MV-4-11 (cell line): ENCODE data around the gene CCDC51.

Experiments
- DNase-seq: peaks from one replicate; lab custom pipeline; 2025; lab: John Stamatoyannopoulos, UW

CCDC51 gene

DNA sequence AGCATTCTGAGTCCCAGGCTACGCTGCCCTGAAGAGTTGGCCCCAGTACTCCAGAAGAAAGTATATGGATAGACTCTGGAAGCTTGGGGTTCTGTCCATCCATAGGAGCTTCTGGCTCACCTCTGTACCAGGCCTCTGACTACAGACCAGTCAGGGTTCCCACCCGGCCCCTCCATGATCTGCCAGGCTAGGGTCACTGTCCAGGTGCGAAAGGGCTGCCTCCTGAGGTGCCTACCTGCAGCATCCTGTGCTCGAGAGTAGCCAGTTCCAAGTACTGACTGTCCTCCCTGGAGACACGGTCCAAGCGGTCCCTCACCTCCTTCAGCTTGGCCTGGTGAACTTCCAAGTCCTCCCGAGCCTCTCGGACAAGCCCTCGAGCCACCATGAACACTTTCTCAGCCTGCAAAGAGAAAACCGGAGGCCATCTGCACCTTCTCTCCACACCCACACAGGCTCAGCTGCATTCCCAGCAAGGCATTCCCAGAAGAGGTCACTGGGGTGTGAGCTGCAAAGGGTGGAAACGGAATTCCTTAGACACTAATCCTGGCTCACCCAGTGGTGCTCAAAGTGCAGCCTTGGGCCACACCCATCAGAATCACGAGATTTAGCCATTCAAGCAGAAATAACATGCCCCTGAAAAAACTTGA is 6.3 kb downstream of the CCDC51 start:
- no peak for DNase-seq

DNA sequence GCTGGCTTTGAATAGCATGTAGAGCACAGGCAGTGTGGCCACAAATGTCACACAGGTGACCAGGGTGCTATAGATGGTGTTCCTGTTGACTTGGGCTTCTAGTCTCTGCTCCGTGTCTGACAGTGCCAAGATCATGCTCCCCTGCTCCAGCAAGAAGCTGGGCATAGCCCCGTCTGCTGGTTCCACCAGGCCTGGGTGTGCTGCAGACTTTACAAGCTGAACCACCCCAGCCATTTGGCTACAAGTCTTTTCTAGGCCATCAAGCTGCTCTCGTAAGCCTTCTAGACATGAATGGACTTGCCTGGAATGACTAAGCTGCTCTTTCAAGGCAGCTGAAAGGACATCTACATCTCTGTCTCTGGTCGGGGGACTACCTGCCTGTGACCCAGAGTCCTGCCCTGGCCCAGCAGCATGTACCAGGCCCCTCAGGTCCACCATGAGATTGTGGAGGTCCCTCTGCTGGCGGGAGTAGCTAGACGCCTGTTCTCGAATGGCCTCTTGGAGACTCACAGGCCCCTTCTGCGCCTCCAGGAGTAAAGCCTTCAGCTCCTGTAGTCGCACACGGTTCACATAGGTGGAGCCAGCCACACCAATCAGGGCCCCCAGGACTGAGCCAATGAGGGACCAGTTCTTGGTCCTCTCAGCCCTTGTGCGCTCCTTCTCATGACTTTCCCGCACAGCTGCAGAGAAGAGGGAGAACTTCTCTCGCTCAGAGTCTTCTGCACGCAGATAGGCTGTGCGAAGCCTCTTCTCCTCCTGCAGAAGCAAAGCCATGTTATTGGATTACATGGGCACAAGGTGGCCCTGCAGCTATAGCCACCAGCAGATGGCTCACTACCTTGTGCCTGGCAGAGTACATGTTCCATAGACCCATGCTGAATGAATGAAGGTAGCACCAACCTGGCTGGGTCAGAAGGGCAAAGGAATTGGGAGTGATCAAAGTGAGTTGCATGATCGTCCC is 7.2 kb downstream of the CCDC51 start:
- no peak for DNase-seq

GRCh38 chr3:48431224-48432029 is 8.5 kb downstream of the CCDC51 start:
- no peak for DNase-seq

DNA sequence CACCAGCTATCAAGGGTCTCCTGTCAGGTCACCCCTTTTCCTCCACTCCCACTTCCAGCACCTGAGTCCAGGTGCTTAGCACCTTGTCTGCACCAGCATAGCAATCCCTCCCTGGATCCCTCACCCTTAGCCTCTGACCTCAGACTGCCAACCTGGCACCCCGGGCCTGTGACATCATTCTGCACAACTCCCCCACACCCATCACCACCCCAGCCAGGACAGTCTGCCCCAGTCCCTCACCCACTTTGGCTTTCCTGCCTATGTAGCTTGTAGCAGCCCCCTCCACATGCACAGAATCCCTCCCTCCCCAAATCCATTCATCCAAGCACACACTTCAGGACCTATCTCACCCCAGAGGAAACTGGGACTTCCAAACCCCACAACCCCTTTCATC is 9.2 kb downstream of the CCDC51 start:
- no peak for DNase-seq

GRCh38 chr3:48429960-48430707 is 9.8 kb downstream of the CCDC51 start, which contains the start of gene PLXNB1:
Gene PLXNB1 (minus strand): TSS chr3:48430086. CDS start chr3:48424611, 5,475 bp downstream.
- DNase-seq: peak; percentile 48

DNA sequence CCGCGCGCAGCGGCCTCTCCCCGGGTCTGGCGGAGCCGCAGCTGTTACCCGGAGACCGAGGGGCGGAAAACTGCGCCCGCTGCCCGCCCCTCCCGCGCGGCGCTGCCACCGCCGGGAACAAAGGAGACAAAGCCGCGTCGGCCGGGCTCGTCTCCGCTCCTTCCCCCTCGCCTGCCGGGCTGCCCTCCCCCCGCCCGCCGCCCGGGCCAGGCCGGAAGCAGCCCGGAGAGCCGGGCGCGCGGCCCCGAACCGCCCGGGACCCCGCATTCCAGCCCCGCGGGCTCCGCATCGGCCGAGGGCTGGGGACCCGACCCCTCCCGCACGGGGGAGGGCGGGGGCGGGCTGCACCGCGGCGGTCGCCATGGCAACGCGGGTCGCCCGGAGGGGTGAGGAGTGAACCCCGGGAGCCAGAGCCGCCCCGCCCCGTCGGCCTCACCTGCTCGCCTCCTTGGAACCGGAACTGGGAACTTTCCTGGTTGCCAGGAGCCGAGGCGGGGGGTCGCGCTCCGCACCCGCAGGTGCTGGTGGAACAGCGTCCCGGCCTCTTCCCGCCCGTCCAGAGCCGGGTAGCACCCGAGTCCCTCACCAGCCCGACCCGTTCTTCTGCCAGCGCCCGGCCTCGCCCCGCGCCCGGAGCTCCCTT is 10.5 kb downstream of the CCDC51 start:
- DNase-seq: no peak

GRCh38 chr3:48428572-48429316 is 11.2 kb downstream of the CCDC51 start:
- no peak for DNase-seq

GRCh38 chr3:48428088-48428571 is 11.8 kb downstream of the CCDC51 start:
- no peak for DNase-seq

DNA sequence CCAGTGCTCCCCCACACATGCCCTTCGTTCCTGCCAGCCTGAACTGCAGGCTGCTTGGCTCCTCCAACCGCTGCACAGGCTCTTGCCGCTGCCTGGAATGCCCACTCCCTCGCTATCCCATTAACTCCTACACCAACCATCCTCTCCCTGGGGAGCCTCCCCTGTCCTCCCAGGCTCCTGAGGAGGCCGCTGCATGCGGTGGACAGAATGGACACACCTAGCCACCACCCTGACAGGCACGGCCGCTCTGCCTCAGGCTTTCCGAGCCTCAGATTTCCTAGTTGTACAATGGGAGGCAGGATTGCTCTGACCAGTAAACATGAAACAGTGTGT is 12.3 kb downstream of the CCDC51 start:
- no peak for DNase-seq

DNA sequence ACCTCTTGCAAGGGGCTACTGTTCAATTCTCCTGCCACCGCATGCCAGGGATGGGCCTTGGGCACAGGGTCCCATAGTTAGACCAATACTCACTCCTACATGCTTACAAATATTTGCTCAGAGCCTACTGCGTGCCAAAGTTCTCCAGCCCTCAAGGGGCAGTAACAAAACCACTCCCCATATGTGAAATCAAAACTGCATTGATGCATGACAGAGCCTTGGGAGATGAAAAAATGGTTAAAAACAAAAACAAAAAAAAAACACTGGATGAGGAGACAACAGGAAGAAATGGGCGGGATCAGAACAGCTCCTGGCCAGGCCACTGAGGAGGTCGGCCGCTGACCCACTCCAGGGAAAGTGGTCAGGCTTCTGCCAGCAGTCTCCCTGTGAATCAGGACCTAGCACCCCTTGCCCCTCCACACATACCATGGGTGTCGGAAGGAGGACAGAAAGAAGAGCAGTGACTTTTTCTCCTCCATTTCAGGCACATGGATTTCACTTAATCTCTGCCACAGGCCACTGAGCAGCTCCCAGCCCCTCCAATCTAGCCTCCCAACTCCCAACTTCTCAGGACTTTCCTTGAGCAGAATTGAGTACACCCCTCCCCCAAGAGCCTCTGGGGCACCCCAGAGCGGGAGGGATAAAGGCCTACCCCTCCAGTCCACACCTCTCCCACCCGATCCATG is 12.8 kb downstream of the CCDC51 start:
- no peak for DNase-seq

DNA sequence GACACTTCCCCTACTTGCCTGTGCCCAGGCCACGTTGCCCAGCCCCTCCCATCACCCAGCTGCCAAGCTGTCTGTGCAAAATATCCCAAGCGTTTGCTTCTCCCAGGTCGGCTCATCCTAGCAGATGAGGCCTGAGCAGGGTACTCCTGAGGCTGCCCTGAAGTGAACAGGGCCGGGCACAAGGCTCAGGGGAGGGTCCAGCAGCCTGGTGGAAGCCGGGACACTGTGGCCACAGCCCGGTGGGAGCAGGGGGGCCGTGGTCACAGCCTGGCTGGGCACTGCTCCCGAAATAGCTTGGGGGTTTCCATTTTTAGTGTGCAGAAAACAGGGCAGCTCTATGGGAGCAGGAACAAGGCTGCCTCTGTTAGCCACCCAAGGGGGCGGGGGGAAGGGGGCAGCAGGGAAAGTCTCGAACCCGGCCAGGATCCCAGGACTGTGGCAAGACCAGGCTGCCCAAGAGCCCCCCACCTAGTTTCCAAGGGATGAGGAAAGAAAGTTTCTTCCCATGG is 13.5 kb downstream of the CCDC51 start:
- DNase-seq: no peak

GRCh38 chr3:48425281-48425812 is 14.6 kb downstream of the CCDC51 start:
- DNase-seq: no peak

GRCh38 chr3:48423883-48424695 is 15.8 kb downstream of the CCDC51 start:
- DNase-seq: peak; percentile 25

GRCh38 chr3:48423241-48423882 is 16.6 kb downstream of the CCDC51 start:
- no peak for DNase-seq

GRCh38 chr3:48422681-48423080 is 17.2 kb downstream of the CCDC51 start:
- no peak for DNase-seq

DNA sequence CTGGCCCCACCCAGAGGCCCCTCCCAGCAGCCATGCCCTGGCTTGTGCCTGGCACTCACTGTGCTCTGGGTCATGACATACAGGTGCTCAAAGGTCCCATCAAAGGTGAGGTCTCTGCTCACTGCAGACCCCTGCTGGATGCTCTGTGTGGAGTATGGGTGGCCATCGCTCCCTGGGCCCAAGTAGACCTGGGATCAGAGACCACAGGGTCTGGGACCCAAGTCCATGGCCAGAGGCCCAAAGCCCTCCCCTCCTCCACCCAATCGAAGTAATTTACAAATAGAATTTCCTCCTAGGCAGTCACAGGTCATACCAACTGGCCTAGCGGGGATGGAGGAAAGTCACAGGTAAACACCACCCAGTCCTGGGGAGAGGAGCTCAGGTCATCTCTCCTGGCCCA is 17.6 kb downstream of the CCDC51 start:
- no peak for DNase-seq

- no peak for DNase-seq
These were observed 19.4 kb downstream of the CCDC51 start for GRCh38 chr3:48420561-48420960.

DNA sequence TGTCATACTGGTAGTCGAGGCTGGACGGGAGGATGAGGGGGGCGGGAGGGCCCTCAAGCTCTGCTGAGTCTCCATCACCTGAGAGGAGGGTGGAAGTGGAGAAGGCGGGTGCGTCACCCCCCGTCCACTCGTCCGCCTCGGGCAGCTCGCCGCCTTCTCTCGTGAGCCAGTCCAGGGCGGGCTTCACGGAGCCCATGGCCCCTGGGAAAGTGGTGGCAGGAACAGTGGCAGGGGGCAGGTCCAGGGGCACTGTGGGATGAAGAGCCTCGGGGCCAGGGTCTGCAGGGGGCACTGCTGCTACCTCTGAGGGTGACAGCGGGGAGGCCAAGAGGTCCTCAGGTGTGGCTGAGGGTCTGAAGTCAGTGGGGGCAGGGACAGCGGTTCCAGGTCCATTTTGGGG is 20.3 kb downstream of the CCDC51 start:
- no peak for DNase-seq
